ENCODE measurements around the gene GRIK4.
"Not testable (repeated sequence)": the region's sequence is repeated elsewhere in the genome, so short reads cannot be mapped to it uniquely, and the experiment has no call there.

The GRIK4 gene

DNA sequence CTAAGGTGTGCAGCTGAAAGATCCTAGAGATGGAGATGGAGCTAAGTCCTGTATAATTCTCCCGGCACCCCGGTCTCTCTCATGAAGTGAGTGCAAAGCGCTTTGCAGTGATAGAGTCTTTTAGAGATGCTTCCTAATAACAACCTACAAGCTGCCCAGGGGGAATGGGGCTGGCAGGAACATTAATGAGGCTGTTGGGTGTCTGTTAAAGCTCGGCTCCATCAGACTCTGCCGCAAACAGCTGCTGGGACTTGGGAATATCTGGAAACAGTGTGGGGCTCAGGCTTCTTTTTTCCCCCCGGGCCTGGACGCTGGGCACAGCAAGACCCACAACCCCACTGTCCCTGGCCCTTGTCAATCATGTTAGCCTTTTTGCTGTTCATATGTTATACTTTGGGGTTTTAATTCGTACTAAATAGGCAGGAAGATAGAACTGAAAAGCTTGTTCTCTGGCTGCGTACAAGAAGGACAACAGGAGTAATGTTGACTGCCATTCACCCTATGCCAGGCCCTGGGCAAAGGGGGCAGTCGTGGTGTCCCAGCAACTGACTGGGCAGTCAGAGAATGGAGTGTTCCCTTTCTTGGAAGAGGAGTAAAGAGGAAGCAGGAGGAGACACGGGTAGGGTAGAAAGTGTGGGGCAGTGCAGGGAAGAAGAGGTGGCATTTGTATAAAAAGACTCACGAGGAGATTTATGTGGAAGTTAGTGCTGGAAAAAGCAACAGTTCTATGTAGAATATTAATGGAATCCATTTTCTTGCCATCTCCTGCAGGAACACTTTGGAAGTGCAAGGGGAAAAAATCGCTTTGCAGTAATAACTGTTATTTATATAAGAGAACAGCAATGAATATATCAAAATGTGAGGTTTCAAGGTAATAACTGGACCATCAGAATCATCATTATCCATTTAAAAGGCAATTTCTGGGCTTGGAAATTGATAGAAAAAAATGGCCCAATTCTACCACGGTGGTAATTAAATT lies 232.8 kb downstream of the GRIK4 start:
- no peak for DNase-seq (ENCODE audit: low read depth in 3 of 3)

DNA sequence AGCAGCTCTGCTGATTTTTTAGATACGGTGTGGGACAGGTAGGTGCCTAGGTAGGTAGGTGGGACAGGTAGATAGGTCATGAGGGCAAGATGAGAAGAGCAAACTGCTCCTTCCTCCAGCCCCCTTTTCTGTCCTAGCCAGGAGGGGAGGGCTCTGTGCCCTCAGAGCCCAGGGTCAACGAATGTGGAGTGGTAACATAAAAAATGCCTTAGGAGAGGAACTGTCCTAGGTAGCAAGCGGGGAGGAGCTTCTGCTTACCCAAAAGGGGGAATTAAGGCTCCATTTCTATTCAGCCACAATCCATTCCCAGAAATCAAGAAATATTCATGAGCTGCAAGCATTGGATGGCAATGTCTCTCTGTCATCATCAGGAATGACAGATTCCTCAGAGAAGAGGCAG lies 234.8 kb downstream of the GRIK4 start:
- no peak for DNase-seq (ENCODE audit: low read depth in 3 of 3)

DNA sequence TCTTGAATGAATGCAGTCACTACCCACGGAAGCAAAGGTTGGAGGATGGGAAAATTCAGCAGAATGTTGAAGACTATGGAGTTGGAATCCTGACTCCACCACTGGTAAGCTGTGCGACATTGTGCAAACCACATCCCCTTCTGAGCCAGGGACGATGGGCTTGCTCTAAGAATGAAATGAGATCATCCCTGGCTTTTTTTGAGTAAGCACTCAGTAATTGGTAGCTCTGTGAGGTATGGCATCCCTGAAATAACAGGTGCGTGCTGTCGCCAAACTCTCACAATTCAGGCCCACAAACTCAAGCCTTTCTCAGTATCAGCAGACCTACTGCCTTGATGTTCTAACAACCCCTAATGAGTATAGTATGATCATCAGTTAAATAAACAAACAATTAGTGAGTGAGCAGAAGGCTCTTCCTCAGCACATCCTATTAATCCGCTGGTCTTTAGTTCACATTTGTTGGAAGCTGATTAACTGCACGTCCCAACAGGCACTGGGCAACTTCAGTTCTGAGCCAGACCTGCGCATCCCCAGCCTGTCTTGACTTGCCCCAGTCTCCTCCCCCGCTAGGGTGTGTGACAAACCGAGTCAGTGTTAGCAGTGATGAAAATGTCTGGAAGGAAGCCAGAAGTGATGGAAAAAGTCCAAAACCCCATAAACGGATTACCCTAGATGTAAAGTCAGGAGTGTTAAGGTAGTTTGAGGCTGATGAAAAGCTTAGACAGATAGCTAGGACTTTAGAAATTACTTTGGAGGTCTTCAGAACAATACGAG lies 235.5 kb downstream of the GRIK4 start:
- no peak for DNase-seq (ENCODE audit: low read depth in 3 of 3)

DNA sequence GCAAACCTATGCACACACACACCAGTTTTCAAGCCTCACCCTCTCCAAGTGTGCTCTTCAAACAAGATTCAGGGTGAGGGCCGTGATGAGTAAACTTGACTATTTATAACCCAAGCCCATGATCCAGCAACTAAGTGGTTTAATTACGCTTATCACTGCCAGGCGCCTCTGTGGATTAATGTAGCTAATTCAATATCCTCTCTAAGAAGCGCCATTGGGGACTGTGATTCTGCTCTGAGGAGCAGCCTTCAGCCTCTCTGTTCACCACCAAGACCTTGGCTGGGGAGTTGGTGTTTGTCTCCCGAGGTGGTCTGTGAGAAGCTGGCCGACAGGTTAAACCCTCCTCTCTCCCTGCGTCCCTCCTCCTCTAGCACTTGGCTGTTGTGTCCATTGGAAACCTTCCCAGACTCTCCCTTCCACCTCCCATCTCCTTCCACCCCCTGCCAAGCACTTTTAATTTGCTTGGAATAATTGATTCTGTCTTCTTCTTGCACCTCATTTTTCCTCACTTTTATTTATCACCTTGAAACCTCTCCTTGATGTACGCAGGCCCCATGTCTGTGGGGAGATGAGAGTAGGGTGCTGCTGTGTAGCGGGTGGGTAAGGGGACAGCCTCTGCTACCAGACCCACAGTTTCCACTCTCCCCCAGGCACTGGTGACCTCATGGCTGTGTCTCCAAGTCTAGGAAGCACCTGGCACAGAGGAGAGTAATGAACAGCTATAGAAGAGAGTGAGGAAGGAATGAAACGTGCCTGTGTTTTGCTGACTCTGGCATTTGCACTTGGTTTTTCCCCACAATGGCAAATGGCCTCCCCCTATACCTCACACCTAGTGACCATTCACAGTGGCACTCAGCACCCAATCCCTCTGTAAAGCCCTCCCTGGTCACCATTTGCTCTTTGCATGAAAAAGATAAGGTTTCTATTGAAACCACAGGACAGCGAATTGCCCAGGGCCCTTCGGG lies 236.6 kb downstream of the GRIK4 start:
- DNase-seq (ENCODE audit: low read depth in 3 of 3): no peak

DNA sequence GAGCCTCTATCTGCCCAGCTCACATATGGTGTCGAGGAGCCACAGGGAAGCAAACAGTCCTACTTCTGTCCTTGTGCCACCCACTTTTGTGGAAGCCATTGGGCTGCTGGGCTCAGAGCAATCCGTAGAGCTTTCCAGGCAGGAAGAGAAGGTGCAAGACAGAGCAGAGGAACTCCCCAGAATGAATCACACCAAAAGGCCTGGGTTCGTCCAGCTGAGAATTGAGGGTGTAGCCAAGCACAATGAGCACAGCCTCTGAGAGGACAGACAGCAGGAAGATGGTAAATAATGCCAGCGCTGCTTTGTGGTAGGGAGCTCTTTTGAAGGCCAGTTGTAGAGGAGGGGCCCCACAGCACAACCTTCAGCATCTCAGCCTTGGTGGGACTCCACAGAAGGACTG lies 237.8 kb downstream of the GRIK4 start:
- no peak for DNase-seq (ENCODE audit: low read depth in 3 of 3)

DNA sequence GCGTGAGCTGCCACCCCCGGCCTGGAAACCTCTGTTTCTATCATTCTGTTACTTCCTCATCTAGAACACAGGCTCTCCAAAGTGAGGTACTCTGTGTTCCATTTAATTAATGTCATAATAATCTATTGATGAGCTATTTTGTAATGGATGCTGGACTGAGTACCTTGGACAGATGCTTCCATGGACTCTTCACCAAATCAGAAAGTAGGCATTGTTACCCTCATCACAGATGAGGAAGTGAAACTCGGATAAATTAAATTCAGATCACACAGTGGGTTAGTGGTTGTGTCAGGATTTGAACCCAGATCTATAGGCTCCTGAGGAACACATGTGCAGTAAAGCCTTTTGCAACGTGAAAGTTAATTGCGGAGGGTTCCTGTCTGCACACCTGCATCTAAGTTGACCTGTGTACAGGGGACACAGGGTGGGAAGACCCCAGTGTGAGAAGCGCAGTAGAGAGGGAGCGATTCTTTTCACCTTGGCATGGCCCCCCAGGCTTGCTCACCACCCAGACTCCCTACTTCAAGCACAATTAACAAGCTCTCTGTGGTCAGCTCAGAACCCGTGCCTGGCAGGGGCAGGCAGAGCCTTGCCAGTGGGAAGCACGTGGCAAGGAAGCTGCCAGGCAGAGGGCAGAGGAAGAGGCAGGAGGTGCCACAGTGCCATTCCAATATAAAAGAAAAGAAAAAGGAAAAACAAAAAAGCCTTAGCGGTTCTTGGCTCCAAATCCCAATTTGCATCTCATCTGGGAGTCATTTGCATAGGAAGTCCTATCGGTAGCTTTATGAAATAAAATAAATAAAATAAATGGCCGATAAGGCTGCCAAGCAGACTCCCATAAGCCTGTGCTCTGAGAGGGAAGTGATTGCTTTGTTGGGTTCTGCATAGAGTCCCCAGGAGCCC lies 239.3 kb downstream of the GRIK4 start:
- no peak for DNase-seq (ENCODE audit: low read depth in 3 of 3)

DNA sequence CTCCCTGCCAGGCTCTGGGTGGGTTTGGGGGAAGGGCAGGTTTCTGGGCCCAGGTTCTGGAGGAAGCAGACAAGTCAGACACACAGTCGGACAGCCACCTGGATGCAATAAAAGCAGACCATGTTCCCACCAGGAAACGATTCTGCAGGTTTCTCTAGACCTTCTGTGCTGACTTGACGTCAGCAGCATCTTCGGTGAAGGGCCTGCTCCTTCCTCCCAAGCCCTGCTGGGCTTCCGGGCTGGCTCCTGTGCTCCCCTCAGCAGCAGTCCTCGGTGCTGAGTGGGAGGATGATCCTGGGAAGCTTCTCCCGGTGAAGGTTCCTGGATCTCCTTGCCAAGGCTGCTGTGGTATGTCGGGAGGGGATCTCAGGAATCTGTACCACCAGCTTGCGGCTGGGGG lies 240.0 kb downstream of the GRIK4 start:
- no peak for DNase-seq (ENCODE audit: low read depth in 3 of 3)

DNA sequence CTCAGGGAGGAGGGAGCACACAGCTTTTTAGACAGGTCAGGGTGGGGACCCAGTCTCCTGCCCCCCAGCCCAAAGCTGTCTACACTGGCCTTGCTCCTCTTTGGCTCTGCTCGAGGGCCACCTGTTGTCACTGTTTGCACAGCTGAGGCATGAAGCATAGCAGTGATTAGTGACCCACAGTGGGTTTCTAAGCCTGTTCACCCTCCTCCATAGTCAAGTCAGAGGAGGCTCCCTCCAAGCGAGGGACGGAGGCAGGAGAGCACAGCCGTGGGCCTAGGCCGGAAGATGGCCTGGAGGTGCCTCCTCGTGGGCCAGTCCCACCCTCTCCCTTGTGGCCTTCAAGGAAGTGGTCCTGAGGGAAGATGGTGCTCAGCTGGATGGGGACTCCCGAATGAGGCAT lies 241.1 kb downstream of the GRIK4 start:
- DNase-seq (ENCODE audit: low read depth in 3 of 3): no peak

DNA sequence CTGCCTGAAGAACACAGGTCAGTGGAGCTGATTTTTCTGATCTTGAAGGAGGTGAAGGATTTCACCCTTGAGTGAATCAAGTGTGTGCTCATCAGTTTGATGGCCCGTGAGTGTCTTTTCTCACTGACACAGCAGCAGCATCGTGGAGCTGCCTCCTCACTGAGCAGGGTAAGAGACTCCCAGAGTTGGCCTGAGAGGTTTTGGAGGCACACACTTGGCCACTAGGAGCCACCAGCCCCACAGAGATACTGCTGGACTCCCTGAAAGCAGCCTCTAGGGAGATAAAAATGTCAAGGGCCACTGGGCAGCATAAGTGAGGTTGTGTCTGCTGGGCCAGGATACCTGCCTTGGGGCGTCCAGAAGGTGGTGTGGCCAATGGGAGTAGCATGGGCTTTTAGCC lies 245.4 kb downstream of the GRIK4 start:
- no peak for DNase-seq (ENCODE audit: low read depth in 3 of 3)

DNA sequence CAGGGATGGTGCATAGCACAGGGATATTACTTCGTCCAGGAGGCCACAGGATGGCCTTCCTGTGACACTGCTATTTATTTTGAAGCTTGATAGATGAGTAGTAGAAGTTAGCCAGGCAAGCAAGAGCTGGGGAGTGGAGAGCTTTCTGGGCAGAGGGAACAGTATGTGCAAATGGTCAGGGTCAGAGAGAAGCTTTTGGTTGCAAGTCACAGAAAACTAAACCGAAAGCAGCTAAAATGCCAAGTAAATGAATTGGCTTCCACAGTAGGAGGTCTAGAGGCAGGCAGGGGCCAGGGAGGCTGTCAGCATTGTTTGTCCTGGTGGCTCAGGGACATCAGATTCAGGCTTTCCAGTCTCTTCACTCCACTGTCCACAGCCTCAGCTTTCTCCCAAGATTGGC lies 247.5 kb downstream of the GRIK4 start:
- no peak for DNase-seq (ENCODE audit: low read depth in 3 of 3)

DNA sequence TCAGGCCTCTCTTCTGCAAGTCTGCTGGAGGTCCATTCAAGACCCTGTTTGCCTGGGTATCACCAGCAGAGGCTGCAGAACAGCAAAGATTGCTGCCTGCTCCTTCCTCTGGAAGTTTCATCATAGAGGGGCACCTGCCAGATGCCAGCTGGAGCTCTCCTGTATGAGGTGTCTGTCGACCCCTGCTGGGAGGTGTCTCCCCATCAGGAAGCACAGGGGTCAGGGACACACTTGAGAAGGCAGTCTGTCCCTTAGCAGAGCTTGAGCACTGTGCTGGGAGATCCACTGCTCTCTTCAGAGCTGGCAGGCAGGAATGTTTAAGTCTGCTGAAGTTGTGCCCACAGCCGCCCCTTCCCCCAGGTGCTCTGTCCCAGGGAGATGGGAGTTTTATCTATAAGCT lies 254.2 kb downstream of the GRIK4 start:
- DNase-seq (ENCODE audit: low read depth in 3 of 3): not testable (repeated sequence)

DNA sequence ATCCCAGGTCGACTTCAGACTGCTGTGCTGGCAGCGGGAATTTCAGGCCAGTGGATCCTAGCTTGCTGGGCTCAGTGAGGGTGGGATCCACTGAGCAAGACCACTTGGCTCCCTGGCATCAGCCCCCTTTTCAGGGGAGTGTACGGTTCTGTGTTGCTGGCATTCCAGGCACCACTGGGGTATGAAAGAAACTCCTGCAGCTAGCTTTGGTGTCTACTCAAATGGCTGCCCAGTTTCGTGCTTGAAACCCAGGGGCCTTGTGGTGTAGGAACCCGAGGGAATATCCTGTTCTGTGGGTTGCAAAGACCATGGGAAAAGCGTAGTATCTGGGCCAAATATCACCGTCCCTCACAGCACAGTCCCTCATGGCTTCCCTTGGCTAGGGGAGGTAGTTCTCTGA lies 254.8 kb downstream of the GRIK4 start:
- no peak for DNase-seq (ENCODE audit: low read depth in 3 of 3)

DNA sequence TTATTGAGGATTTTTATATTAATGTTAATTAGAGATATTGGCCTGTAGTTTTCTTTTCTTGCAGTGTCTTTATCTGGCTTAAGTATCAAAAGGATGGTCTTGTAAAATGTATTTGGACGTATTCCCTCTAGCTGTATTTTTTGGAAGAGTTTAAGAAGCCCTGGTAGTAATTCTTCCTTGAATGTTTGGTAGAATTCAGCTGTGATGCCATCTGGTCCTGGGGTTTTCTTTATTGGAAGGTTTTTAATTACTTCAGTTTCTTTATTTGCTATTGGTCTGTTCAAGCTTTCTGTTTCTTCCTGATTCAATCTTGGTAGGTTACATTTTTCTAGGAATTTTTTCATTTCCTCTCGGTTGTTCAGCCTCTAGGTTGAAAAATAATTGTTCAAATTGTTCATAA lies 257.4 kb downstream of the GRIK4 start:
- DNase-seq (ENCODE audit: low read depth in 3 of 3): no peak

DNA sequence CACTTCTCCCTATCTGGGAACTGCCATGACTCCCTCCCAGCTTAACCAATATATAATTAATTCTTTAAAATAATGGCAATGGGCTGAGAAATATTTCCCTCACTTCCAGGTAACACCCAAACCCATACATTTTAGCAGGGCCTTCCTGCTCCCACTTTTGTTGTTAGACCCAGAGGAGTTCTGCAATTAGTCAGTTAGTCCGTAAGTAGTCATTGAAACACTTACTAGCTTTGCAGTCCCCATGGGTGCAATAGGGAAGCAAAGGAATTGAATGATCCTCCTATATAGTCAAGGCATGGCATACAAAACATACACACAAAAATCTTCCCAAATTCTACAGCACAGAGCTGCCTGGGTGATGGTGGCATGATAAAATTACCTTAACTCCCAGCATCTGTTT lies 258.4 kb downstream of the GRIK4 start:
- no peak for DNase-seq (ENCODE audit: low read depth in 3 of 3)

DNA sequence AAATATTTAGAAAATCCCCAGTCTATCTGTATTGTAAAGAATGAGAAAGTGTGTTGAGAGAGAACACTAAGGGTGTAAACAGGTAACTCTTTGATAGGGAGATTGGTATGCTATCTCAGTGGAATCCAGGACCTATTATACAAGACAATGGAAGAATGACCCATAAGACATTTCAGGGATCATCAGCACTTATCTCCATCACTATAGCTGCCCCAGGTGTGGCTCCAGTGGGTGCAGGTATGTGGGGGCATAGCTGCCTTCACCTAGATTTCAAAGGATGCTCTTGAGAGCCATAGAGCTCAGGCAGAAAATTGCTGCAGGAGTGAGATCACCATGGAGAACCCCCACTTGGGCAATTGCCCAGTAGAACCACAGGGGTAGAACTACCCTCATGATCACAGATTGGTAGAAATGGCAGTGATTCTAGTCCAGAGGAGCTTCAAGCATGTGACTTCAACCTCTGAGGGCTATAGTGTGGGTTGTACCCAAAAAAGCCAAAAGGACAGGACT lies 260.1 kb downstream of the GRIK4 start:
- DNase-seq (ENCODE audit: low read depth in 3 of 3): no peak

DNA sequence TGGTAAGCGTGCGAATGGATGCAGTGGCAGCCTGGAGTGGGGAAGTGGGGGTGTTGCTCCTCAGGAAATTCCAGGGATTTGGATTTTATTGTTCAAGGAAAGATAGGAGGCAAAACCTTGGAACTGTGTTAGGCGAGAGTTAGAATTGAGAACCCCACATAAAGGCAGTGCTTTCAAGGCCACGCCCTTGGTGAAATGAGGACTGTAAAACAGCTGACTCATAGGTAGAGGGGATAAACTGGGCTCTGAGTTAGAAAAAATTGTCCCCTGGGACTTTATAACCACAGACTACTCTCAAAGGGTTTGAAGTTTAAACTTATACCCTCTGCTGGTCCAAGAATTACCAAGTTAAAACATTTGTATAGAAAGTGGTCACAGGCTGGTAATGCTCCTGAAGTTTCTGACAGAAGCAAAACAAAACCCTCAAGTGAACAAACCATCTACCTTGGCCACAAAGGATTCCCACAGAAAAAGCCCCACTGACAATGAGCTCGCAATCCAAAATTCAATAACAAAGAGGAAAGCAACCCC lies 262.0 kb downstream of the GRIK4 start:
- no peak for DNase-seq (ENCODE audit: low read depth in 3 of 3)

DNA sequence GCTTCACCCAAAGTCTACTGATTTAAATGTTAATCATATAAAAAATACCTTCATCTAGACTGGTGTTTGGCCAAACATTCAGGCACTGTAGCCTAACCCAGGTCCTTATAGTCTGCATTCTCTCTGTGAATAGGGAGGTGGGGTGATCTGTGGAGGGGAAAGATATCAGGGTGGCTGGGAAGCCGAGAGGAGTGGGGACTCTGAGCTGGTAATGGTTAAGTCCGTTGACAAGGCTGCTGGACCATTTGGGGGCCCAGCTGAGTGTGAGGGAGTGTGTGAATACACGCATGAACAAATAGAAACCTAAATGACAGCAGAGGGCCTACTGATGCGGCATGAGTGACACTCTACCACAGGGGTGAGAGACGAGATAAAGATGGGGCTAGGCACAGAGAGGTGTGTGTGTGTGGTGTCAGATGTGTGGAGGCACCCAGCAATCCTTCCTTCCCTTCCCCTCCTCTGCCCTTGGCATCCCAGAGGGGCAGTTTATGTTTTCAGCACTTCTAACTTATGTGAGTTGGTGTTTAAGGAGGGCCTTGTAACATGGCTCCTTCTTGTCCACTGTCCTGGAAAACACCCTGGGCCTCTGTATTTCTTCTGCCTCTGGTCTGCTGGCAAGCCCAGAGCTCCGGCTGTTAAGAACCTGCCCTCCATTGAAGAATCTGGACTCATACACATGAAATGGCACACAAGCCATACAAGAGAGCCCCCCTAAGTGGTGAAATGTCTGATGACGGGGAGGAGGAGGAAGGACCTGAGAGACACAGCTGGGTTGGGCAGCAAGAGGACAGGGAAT lies 263.2 kb downstream of the GRIK4 start:
- DNase-seq (ENCODE audit: low read depth in 3 of 3): no peak

DNA sequence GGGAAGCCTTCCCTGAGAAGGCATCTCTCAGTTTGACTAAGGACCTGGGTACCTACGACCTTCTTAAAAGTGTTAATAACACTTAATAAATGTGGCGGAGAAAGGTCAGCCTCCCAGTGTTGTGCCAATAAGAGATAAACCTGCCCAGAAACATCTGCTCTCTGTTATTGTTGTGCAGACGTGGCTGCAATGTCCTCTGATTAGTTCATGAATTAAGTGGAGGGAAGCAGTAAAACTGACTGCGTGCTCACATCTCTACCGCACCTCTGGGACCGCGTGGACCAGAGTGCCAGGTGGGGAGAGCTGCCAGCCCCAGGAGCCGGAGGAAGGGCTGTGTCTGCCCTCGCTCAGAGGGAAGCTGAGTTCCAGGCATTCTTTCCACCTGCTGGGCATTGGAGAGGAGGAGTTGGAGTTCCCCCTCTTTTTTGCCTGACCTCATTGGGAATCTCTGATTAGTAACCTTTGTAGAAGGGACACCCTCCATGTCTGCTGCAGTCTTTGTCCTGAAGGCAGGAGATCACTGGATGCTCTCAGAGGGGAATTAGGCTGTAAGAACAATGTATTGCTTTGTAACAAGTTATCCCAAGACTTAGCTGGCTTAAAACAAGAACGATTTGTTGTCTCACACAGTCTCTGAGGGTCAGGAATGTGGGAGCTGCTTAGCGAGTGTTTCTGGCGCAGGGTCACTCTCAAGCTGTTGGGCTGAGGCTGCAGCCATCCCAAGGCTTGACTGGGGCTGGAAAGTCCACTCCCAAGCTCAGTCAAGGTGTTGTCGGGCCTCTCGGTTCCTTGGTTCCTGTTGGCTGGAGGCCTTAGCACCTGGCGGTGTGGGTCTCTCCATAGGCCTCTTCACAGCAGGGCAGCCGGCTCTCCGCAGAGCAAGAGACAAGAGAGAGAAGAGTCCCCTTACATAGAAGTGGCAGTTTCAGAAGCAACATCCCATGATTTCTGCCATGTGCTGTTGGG lies 264.7 kb downstream of the GRIK4 start:
- DNase-seq (ENCODE audit: low read depth in 3 of 3): no peak

Data from stimulated activated CD4-positive, alpha-beta T cell treated with anti-CD3 and anti-CD28 coated beads, TNF-alpha, amount 100 ng/mL, for 48 hours (primary cell).